GM21367 (cell line): ENCODE results near the gene PCSK2.

Experiments
- ATAC-seq: cut with Tn5 transposase; IDR thresholded peaks from one replicate; pipeline ENCODE4 v1.9.1; 2021; ENCODE audit not compliant: unreplicated experiment

The PCSK2 gene

GRCh38 chr20:17470973-17471372 is 244.1 kb downstream of the PCSK2 start:
- no peak for ATAC-seq

- ATAC-seq = no peak
These were observed 244.9 kb downstream of the PCSK2 start for GRCh38 chr20:17471606-17472187.

- no peak for ATAC-seq
These were observed 246.8 kb downstream of the PCSK2 start for GRCh38 chr20:17473659-17474058.

- ATAC-seq = no peak
These were observed 252.3 kb downstream of the PCSK2 start for GRCh38 chr20:17479063-17479657.

- ATAC-seq = no peak
These were observed 253.9 kb downstream of the PCSK2 start for GRCh38 chr20:17480696-17481095.

GRCh38 chr20:17481661-17482060 is 254.8 kb downstream of the PCSK2 start:
- ATAC-seq = no peak

GRCh38 chr20:17482536-17482935 is 255.7 kb downstream of the PCSK2 start:
- ATAC-seq = no peak

- ATAC-seq = no peak
These were observed 258.2 kb downstream of the PCSK2 start for GRCh38 chr20:17485017-17485416.

GRCh38 chr20:17488916-17489600 is 262.2 kb downstream of the PCSK2 start:
- ATAC-seq = no peak

- no peak for ATAC-seq
These were observed 263.7 kb downstream of the PCSK2 start for GRCh38 chr20:17490501-17490900.

GRCh38 chr20:17491041-17491440 is 264.2 kb downstream of the PCSK2 start:
- no peak for ATAC-seq

GRCh38 chr20:17491488-17491887 is 264.6 kb downstream of the PCSK2 start:
- no peak for ATAC-seq

- ATAC-seq = no peak
These were observed 266.3 kb downstream of the PCSK2 start for GRCh38 chr20:17493173-17493572.

GRCh38 chr20:17494201-17494600 is 267.4 kb downstream of the PCSK2 start:
- no peak for ATAC-seq

- no peak for ATAC-seq
These were observed 269.0 kb downstream of the PCSK2 start for GRCh38 chr20:17495826-17496225.

GRCh38 chr20:17497821-17498580 is 271.2 kb downstream of the PCSK2 start:
- ATAC-seq = no peak

GRCh38 chr20:17498641-17499040 is 271.8 kb downstream of the PCSK2 start:
- ATAC-seq = no peak

GRCh38 chr20:17499041-17499440 is 272.2 kb downstream of the PCSK2 start:
- ATAC-seq = no peak

- ATAC-seq = no peak
These were observed 273.4 kb downstream of the PCSK2 start for GRCh38 chr20:17500271-17500670.

GRCh38 chr20:17500826-17501225 is 274.0 kb downstream of the PCSK2 start:
- ATAC-seq = no peak

GRCh38 chr20:17501701-17502100 is 274.9 kb downstream of the PCSK2 start:
- ATAC-seq = no peak

- ATAC-seq = no peak
These were observed 275.3 kb downstream of the PCSK2 start for GRCh38 chr20:17502105-17502504.
